ENCODE measurements around the gene CCL25. TPM values are rescaled to one million over a fixed set of nuclear protein-coding genes. Genes with fewer than 3 reads are reported as not detected.

Gene CCL25
- total RNA-seq, 2 donors from 2014 or later, result 0.56 TPM; not detected in 1

Other genes starting within 250 kb of the CCL25 start
- gene EVI5L, start 222.5 kb upstream of the CCL25 start, total RNA-seq, result 1 to 10 TPM; 4.6 to 7.8 TPM
- under 1 TPM; 0.20 to 0.97 TPM for gene PRR36, start 178.4 kb upstream of the CCL25 start, total RNA-seq
- gene LRRC8E, start 164.2 kb upstream of the CCL25 start, total RNA-seq, result not detected
- 10 to 100 TPM; 38.4 to 55.3 TPM for gene MAP2K7, start 148.9 kb upstream of the CCL25 start, total RNA-seq
- 1 to 10 TPM; 3.3 to 5.8 TPM for gene TGFBR3L, start 137.9 kb upstream of the CCL25 start, total RNA-seq
- 10 to 100 TPM; 16.0 to 22.0 TPM for gene SNAPC2, start 132.4 kb upstream of the CCL25 start, total RNA-seq
- gene CTXN1, start 126.6 kb upstream of the CCL25 start, total RNA-seq, result under 1 TPM in 1 of 2 donors, not detected in 1; 0.78 TPM
- 10 to 100 TPM; 66.0 to 99.3 TPM for gene TIMM44, start 109.1 kb upstream of the CCL25 start, total RNA-seq
- 100 to 1,000 TPM; 121 to 146 TPM for gene ELAVL1, start 47.1 kb upstream of the CCL25 start, total RNA-seq
- gene FBN3, start 96.8 kb downstream of the CCL25 start, total RNA-seq, result under 1 TPM in 1 of 2 donors, not detected in 1; 0.02 TPM
- 10 to 100 TPM; 18.4 to 22.4 TPM for gene CERS4, start 156.6 kb downstream of the CCL25 start, total RNA-seq